DOHH2 (cell line): ENCODE measurements around the gene HERC3.

Experiments
- H3F3A ChIP-seq: fragments of 200-600 bp; sonication (generic), shearing (Covaris generic); 2 replicates; pipeline ENCODE4 v1.6.0; 2016; ENCODE audit warnings: antibody characterized with exemption, mild to moderate bottlenecking; ENCODE audit not compliant: control insufficient read depth, insufficient read depth
- H3K27ac ChIP-seq: fragments of 200-600 bp; sonication (generic); 2 replicates; pipeline ENCODE4 v1.5.1; 2014; ENCODE audit warnings: low read depth, mild to moderate bottlenecking, low read length, moderate library complexity
- H3K27me3 ChIP-seq: fragments of 200-600 bp; sonication (generic); 2 replicates; pipeline ENCODE4 v1.6.1; 2014; ENCODE audit warnings: mild to moderate bottlenecking, low read length, mixed read lengths; ENCODE audit not compliant: control insufficient read depth
- H3K36me3 ChIP-seq: fragments of 200-600 bp; sonication (generic); 2 replicates; pipeline ENCODE4 v1.6.1; 2014; ENCODE audit warnings: mild to moderate bottlenecking, low read length, moderate library complexity, mixed read lengths; ENCODE audit not compliant: control insufficient read depth
- H3K4me1 ChIP-seq: fragments of 200-600 bp; sonication (generic); 2 replicates; pipeline ENCODE4 v1.6.1; 2014; ENCODE audit warnings: mild to moderate bottlenecking, low read length, mixed read lengths; ENCODE audit not compliant: control insufficient read depth
- H3K4me2 ChIP-seq: fragments of 200-600 bp; sonication (generic); 2 replicates; pipeline ENCODE4 v1.6.0; 2014; ENCODE audit warnings: mild to moderate bottlenecking, low read length, moderate library complexity
- H3K4me3 ChIP-seq: fragments of 200-600 bp; sonication (generic); 2 replicates; pipeline ENCODE4 v1.5.1; 2014; ENCODE audit warnings: mild to moderate bottlenecking, low read length, mixed read lengths
- H3K79me2 ChIP-seq: fragments of 200-600 bp; sonication (generic); 2 replicates; pipeline ENCODE4 v1.6.1; 2014; ENCODE audit warnings: mild to moderate bottlenecking, low read length, mixed read lengths; ENCODE audit not compliant: control insufficient read depth
- H3K9me2 ChIP-seq: fragments of 200-600 bp; sonication (generic); replicated peaks from 2 replicates; pipeline ENCODE4 v1.6.1; 2014; ENCODE audit warnings: mild to moderate bottlenecking, low read length, mixed read lengths; ENCODE audit not compliant: control insufficient read depth
- H3K9me3 ChIP-seq: fragments of 200-600 bp; sonication (generic); 2 replicates; pipeline ENCODE4 v1.6.1; 2014; ENCODE audit warnings: antibody characterized with exemption, low read length, mixed read lengths; ENCODE audit not compliant: control insufficient read depth, insufficient read depth
- H4K20me1 ChIP-seq: fragments of 200-600 bp; sonication (generic); 2 replicates; pipeline ENCODE4 v1.6.0; 2014; ENCODE audit warnings: low read depth, mild to moderate bottlenecking, antibody characterized with exemption, low read length, moderate library complexity; ENCODE audit not compliant: control insufficient read depth, insufficient read depth
- CTCF ChIP-seq: fragments of 200-600 bp; sonication (generic); IDR thresholded peaks from one replicate; pipeline ENCODE4 v1.5.1; 2014; ENCODE audit warnings: antibody characterized with exemption, mild to moderate bottlenecking, low read depth, low read length; ENCODE audit not compliant: poor library complexity, severe bottlenecking
- EZH2phosphoT487 ChIP-seq: fragments of 200-600 bp; sonication (generic); IDR thresholded peaks from 2 replicates; pipeline ENCODE4 v1.6.1; 2017; ENCODE audit warnings: borderline replicate concordance, mild to moderate bottlenecking, antibody characterized with exemption, low read length, moderate library complexity, mixed read lengths

Gene HERC3

GRCh38 chr4:88752754-88753153 lies 160.5 kb downstream of the HERC3 start:
- Histone ChIP-seq H3K4me1 (no peaks in the 10 kb centered on the region), H3K4me2 (no peak overlapping the region)

GRCh38 chr4:88753658-88754571 lies 161.6 kb downstream of the HERC3 start:
- Histone ChIP-seq H3K4me1 (no peaks in the 10 kb centered on the region), H3K27ac (no peak overlapping the region), H3F3A (no peaks in the 10 kb centered on the region), H4K20me1 (no peaks in the 10 kb centered on the region), H3K9me2 (no peaks in the 10 kb centered on the region), H3K79me2 (no peaks in the 10 kb centered on the region), H3K27me3 (peaks cover 11% of the 10 kb centered on the region; the same call in 1 of the 2 replicates), H3K4me2 (no peak overlapping the region), H3K36me3 (no peaks in the 10 kb centered on the region), H3K4me3 (no peak overlapping the region), H3K9me3 (no peaks in the 10 kb centered on the region)
- TF ChIP-seq CTCF = no peak
- no peak for TF ChIP-seq EZH2phosphoT487

More at GRCh38 chr4:88752754-88753153, 160.5 kb downstream of the HERC3 start:
- Histone ChIP-seq H3F3A (no peaks in the 10 kb centered on the region), H3K79me2 (no peaks in the 10 kb centered on the region), H3K9me2 (no peaks in the 10 kb centered on the region), H3K4me3 (no peak overlapping the region), H3K27ac (no peak overlapping the region), H3K9me3 (no peaks in the 10 kb centered on the region), H3K36me3 (no peaks in the 10 kb centered on the region), H3K27me3 (peaks cover 11% of the 10 kb centered on the region; the same call in 1 of the 2 replicates), H4K20me1 (no peaks in the 10 kb centered on the region)
- no peak for TF ChIP-seq EZH2phosphoT487
- no peak for TF ChIP-seq CTCF

- H3F3A ChIP-seq = no peaks in the 10 kb centered on the region
- H4K20me1 ChIP-seq = no peaks in the 10 kb centered on the region
- H3K4me1 ChIP-seq = no peaks in the 10 kb centered on the region
- H3K4me2 ChIP-seq = no peak overlapping the region
- peaks cover 11% of the 10 kb centered on the region; the same call in 1 of the 2 replicates for H3K27me3 ChIP-seq
- H3K4me3 ChIP-seq = no peak overlapping the region
- no peaks in the 10 kb centered on the region for H3K9me3 ChIP-seq
- H3K79me2 ChIP-seq = no peaks in the 10 kb centered on the region
- TF ChIP-seq EZH2phosphoT487 (no peak), CTCF (no peak)
- H3K36me3 ChIP-seq = no peaks in the 10 kb centered on the region
- H3K27ac ChIP-seq = no peak overlapping the region
- no peaks in the 10 kb centered on the region for H3K9me2 ChIP-seq
Observed at GRCh38 chr4:88754796-88755195, 162.5 kb downstream of the HERC3 start.
